DOHH2 (cell line): ENCODE results near the gene AMOT.
"Not testable (repeated sequence)": the region's sequence is repeated elsewhere in the genome, so short reads cannot be mapped to it uniquely, and the experiment has no call there.

Experiments used
- H3F3A ChIP-seq: fragments of 200-600 bp; sonication (generic), shearing (Covaris generic); 2 replicates; pipeline ENCODE4 v1.6.0; 2016; ENCODE audit warnings: antibody characterized with exemption, mild to moderate bottlenecking; ENCODE audit not compliant: control insufficient read depth, insufficient read depth
- H3K27ac ChIP-seq: fragments of 200-600 bp; sonication (generic); 2 replicates; pipeline ENCODE4 v1.5.1; 2014; ENCODE audit warnings: low read depth, mild to moderate bottlenecking, low read length, moderate library complexity
- H3K27me3 ChIP-seq: fragments of 200-600 bp; sonication (generic); 2 replicates; pipeline ENCODE4 v1.6.1; 2014; ENCODE audit warnings: mild to moderate bottlenecking, low read length, mixed read lengths; ENCODE audit not compliant: control insufficient read depth
- H3K36me3 ChIP-seq: fragments of 200-600 bp; sonication (generic); 2 replicates; pipeline ENCODE4 v1.6.1; 2014; ENCODE audit warnings: mild to moderate bottlenecking, low read length, moderate library complexity, mixed read lengths; ENCODE audit not compliant: control insufficient read depth
- H3K4me1 ChIP-seq: fragments of 200-600 bp; sonication (generic); 2 replicates; pipeline ENCODE4 v1.6.1; 2014; ENCODE audit warnings: mild to moderate bottlenecking, low read length, mixed read lengths; ENCODE audit not compliant: control insufficient read depth
- H3K4me2 ChIP-seq: fragments of 200-600 bp; sonication (generic); 2 replicates; pipeline ENCODE4 v1.6.0; 2014; ENCODE audit warnings: mild to moderate bottlenecking, low read length, moderate library complexity
- H3K4me3 ChIP-seq: fragments of 200-600 bp; sonication (generic); 2 replicates; pipeline ENCODE4 v1.5.1; 2014; ENCODE audit warnings: mild to moderate bottlenecking, low read length, mixed read lengths
- H3K79me2 ChIP-seq: fragments of 200-600 bp; sonication (generic); 2 replicates; pipeline ENCODE4 v1.6.1; 2014; ENCODE audit warnings: mild to moderate bottlenecking, low read length, mixed read lengths; ENCODE audit not compliant: control insufficient read depth
- H3K9me2 ChIP-seq: fragments of 200-600 bp; sonication (generic); replicated peaks from 2 replicates; pipeline ENCODE4 v1.6.1; 2014; ENCODE audit warnings: mild to moderate bottlenecking, low read length, mixed read lengths; ENCODE audit not compliant: control insufficient read depth
- H3K9me3 ChIP-seq: fragments of 200-600 bp; sonication (generic); 2 replicates; pipeline ENCODE4 v1.6.1; 2014; ENCODE audit warnings: antibody characterized with exemption, low read length, mixed read lengths; ENCODE audit not compliant: control insufficient read depth, insufficient read depth
- H4K20me1 ChIP-seq: fragments of 200-600 bp; sonication (generic); 2 replicates; pipeline ENCODE4 v1.6.0; 2014; ENCODE audit warnings: low read depth, mild to moderate bottlenecking, antibody characterized with exemption, low read length, moderate library complexity; ENCODE audit not compliant: control insufficient read depth, insufficient read depth
- EZH2phosphoT487 ChIP-seq: fragments of 200-600 bp; sonication (generic); IDR thresholded peaks from 2 replicates; pipeline ENCODE4 v1.6.1; 2017; ENCODE audit warnings: borderline replicate concordance, mild to moderate bottlenecking, antibody characterized with exemption, low read length, moderate library complexity, mixed read lengths
- TF ChIP-seq, protein P1 (sequence below): fragments of 200-600 bp; sonication (generic); IDR thresholded peaks from one replicate; pipeline ENCODE4 v1.5.1; 2014; ENCODE audit warnings: antibody characterized with exemption, mild to moderate bottlenecking, low read depth, low read length; ENCODE audit not compliant: poor library complexity, severe bottlenecking

Gene AMOT

DNA sequence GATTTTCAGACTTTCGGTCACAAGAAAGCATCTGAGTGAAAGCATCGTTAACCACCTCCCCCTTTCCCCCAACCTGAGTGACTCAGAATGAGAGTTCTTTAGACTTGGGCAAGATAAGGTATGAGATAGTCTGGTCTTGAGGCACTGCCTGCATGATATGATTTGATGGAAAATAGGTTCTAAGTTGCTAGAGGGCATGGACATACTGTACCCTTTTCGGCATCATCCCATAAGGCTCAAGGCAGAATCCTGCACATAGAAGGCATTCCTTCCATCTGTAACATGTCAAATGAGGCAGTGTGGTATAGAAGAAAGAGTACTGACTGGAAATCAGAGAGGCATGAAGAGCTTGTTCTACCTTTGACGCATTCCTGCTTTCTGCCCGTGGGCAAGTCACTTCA, 16.8 kb upstream of the AMOT start:
- Histone ChIP-seq H3K36me3 (no peaks in the 10 kb centered on the region), H3K9me3 (no peaks in the 10 kb centered on the region), H3K27me3 (no peaks in the 10 kb centered on the region), H3K9me2 (no peaks in the 10 kb centered on the region), H3K79me2 (no peaks in the 10 kb centered on the region), H3K27ac (no peak overlapping the region), H4K20me1 (no peaks in the 10 kb centered on the region), H3K4me2 (no peak overlapping the region), H3K4me1 (no peaks in the 10 kb centered on the region), H3K4me3 (no peak overlapping the region), H3F3A (no peaks in the 10 kb centered on the region)
- TF ChIP-seq, protein P1, sequence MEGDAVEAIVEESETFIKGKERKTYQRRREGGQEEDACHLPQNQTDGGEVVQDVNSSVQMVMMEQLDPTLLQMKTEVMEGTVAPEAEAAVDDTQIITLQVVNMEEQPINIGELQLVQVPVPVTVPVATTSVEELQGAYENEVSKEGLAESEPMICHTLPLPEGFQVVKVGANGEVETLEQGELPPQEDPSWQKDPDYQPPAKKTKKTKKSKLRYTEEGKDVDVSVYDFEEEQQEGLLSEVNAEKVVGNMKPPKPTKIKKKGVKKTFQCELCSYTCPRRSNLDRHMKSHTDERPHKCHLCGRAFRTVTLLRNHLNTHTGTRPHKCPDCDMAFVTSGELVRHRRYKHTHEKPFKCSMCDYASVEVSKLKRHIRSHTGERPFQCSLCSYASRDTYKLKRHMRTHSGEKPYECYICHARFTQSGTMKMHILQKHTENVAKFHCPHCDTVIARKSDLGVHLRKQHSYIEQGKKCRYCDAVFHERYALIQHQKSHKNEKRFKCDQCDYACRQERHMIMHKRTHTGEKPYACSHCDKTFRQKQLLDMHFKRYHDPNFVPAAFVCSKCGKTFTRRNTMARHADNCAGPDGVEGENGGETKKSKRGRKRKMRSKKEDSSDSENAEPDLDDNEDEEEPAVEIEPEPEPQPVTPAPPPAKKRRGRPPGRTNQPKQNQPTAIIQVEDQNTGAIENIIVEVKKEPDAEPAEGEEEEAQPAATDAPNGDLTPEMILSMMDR, result no peak
- TF ChIP-seq EZH2phosphoT487, result no peak

DNA sequence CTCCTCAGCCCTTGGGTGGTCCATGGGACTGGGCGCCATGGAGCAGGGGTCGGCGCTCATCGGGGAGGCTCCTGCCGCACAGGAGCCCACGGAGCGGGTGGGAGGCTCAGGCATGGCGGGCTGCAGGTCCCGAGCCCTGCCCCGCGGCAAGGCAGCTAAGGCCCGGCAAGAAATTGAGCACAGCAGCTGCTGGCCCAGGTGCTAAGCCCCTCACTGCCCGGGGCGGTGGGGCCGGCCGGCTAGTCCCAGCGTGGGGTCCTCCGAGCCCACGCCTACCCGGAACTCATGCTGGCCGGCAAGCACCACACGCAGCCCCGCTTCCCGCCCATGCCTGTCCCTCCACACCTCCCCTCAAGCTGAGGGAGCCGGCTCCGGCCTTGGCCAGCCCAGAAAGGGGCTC, 14.3 kb upstream of the AMOT start:
- not testable (repeated sequence) for H3K27me3 ChIP-seq, H3K36me3 ChIP-seq, H3K9me2 ChIP-seq, H3K4me1 ChIP-seq, H3F3A ChIP-seq, H3K79me2 ChIP-seq, H3K4me3 ChIP-seq, H3K4me2 ChIP-seq, H3K27ac ChIP-seq, H4K20me1 ChIP-seq, H3K9me3 ChIP-seq

DNA sequence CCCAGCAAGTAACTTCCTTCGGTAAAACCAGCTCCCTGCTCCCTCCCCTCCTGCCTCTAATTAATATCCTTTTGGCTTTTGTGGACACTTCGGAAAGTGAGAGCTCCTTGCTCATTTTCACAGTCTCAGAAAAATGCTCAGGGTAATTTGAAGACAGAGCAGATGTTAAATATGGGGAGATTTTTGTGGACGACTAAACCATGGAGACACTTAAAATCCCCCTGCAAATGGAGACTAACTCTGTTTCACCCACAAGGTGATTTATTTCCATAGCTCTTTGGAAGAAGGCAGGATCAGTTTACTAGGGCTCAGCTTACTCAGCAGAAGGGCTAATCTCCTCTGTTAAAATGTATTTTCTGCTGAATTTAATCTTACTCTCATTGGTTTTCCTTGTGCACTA, 12.2 kb upstream of the AMOT start:
- no peak overlapping the region for H3K4me3 ChIP-seq
- no peaks in the 10 kb centered on the region for H3K4me1 ChIP-seq
- no peaks in the 10 kb centered on the region for H3F3A ChIP-seq
- H4K20me1 ChIP-seq, result no peaks in the 10 kb centered on the region
- H3K27me3 ChIP-seq, result no peaks in the 10 kb centered on the region
- no peaks in the 10 kb centered on the region for H3K36me3 ChIP-seq
- H3K9me3 ChIP-seq, result no peaks in the 10 kb centered on the region
- H3K9me2 ChIP-seq, result no peaks in the 10 kb centered on the region
- no peak for TF ChIP-seq EZH2phosphoT487
- TF ChIP-seq, protein P1, result no peak
- H3K27ac ChIP-seq, result no peak overlapping the region
- H3K79me2 ChIP-seq, result no peaks in the 10 kb centered on the region
- no peak overlapping the region for H3K4me2 ChIP-seq

DNA sequence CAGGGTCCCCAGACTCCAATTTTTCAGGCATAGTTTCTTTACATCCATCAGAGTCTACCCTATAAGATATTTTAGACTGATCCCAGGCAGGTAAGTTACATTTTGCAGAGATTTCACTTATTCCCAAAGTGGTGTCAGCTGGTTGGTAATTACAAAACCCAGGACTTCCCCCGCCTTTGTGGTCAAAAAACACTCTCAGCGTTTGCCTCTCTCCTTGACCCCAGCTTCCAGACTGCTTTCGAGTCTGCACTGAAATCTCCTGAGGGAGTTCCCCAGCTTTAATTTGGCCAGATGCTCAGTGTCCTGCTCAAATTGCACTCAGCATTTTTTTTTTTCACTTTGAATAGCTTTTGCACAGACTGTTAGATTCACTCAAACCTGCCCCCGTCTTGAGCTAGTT, 11.2 kb upstream of the AMOT start:
- Histone ChIP-seq H3K4me2 (no peak overlapping the region), H3K4me1 (no peaks in the 10 kb centered on the region), H3K9me2 (no peaks in the 10 kb centered on the region), H4K20me1 (no peaks in the 10 kb centered on the region), H3K27ac (no peak overlapping the region), H3K4me3 (no peak overlapping the region), H3K27me3 (no peaks in the 10 kb centered on the region), H3K9me3 (no peaks in the 10 kb centered on the region), H3K36me3 (no peaks in the 10 kb centered on the region), H3F3A (no peaks in the 10 kb centered on the region), H3K79me2 (no peaks in the 10 kb centered on the region)
- TF ChIP-seq, protein P1, result no peak
- TF ChIP-seq EZH2phosphoT487, result no peak
